GM12878 (cell line): ENCODE data around the gene CETN1.

Experiments used
- ATF2 ChIP-seq: IDR thresholded peaks from 2 replicates; pipeline ENCODE4 v1.6.1; 2012; ENCODE audit warnings: low read length, inconsistent platforms
- CBX5 ChIP-seq: sonication (generic); IDR thresholded peaks from 2 replicates; pipeline ENCODE4 v1.6.1; 2016; ENCODE audit warnings: low read depth, moderate library complexity, mild to moderate bottlenecking, inconsistent platforms
- CTCF ChIP-seq, 3 experiments: IDR thresholded peaks in 2 of 3; conservative IDR thresholded peaks in 1 of 3; 2 replicates each; pipeline ENCODE4 v1.5.1; 2011; ENCODE audit warnings: low read depth in 3 of 3, low read length in 3 of 3, mild to moderate bottlenecking in 3 of 3, control low read depth in 2 of 3, moderate library complexity in 2 of 3, inconsistent platforms in 1 of 3, mixed read lengths in 1 of 3; ENCODE audit not compliant: control insufficient read depth in 2 of 3, insufficient read depth in 1 of 3; ENCODE audit errors: extremely low read depth in 1 of 3
- EP300 ChIP-seq, 2 experiments: fragments of 150-350 bp in 1 of 2; IDR thresholded peaks; 2 replicates each; pipeline ENCODE4 v1.6.1; 2011 to 2012; ENCODE audit warnings: low read depth in 2 of 2, low read length in 2 of 2, borderline replicate concordance in 1 of 2, improper control_type of control experiment in 1 of 2, inconsistent platforms in 1 of 2; ENCODE audit not compliant: control insufficient read depth in 1 of 2
- ESRRA ChIP-seq: IDR thresholded peaks from 2 replicates; pipeline ENCODE4 v1.6.1; 2012; ENCODE audit warnings: mild to moderate bottlenecking, low read length, improper control_type of control experiment
- MXI1 ChIP-seq: fragments of 150-350 bp; IDR thresholded peaks from 2 replicates; pipeline ENCODE4 v1.6.1; 2011; ENCODE audit warnings: low read depth, mild to moderate bottlenecking, inconsistent platforms, low read length, improper control_type of control experiment
- MYC ChIP-seq: IDR thresholded peaks from 2 replicates; pipeline ENCODE4 v1.6.1; 2011; ENCODE audit warnings: mild to moderate bottlenecking, low read length, moderate library complexity, inconsistent platforms; ENCODE audit not compliant: insufficient read depth, insufficient replicate concordance, insufficient read length, severe bottlenecking
- POLR2AphosphoS2 ChIP-seq: IDR thresholded peaks from 2 replicates; pipeline ENCODE4 v1.6.1; 2011; ENCODE audit warnings: low read depth, mild to moderate bottlenecking, low read length, improper control_type of control experiment, moderate library complexity
- SP1 ChIP-seq: IDR thresholded peaks from one replicate; pipeline ENCODE4 v1.6.1; 2011; ENCODE audit warnings: low read depth, low read length
- YY1 ChIP-seq: IDR thresholded peaks from 2 replicates; pipeline ENCODE4 v1.6.1; 2011; ENCODE audit warnings: low read depth, mild to moderate bottlenecking, low read length

GRCh38 chr18:579238-579637 is 942 bp upstream of the CETN1 start:
- TF ChIP-seq CTCF (IDR thresholded peaks at IDR 0.05 in 2 of 3, conservative IDR thresholded peaks at IDR 0.05 in 1 of 3; ENCODE audit: control insufficient read depth in 2 of 3, extremely low read depth in 1 of 3, insufficient read depth in 1 of 3, low read depth in 3 of 3, low read length in 3 of 3) (no peak), EP300 (IDR thresholded peaks at IDR 0.05; ENCODE audit: borderline replicate concordance in 1 of 2, control insufficient read depth in 1 of 2, low read depth in 2 of 2, low read length in 2 of 2) (no peak), MXI1 (no peak), POLR2AphosphoS2 (no peak), MYC (no peak), ATF2 (no peak), SP1 (no peak), CBX5 (no peak), YY1 (no peak), ESRRA (no peak)
